NCI-H526 (cell line): ENCODE data around the gene MS4A12.
A peak's percentile ranks its signal among the peaks of the same experiment; 100 is the strongest.
"Not testable (repeated sequence)": the region's sequence is repeated elsewhere in the genome, so short reads cannot be mapped to it uniquely, and the experiment has no call there.

Experiments
- DNase-seq, 2 experiments: peaks; one replicate each; lab custom pipeline; 2025; lab: John Stamatoyannopoulos, UW

Gene MS4A12, protein sequence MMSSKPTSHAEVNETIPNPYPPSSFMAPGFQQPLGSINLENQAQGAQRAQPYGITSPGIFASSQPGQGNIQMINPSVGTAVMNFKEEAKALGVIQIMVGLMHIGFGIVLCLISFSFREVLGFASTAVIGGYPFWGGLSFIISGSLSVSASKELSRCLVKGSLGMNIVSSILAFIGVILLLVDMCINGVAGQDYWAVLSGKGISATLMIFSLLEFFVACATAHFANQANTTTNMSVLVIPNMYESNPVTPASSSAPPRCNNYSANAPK

DNA sequence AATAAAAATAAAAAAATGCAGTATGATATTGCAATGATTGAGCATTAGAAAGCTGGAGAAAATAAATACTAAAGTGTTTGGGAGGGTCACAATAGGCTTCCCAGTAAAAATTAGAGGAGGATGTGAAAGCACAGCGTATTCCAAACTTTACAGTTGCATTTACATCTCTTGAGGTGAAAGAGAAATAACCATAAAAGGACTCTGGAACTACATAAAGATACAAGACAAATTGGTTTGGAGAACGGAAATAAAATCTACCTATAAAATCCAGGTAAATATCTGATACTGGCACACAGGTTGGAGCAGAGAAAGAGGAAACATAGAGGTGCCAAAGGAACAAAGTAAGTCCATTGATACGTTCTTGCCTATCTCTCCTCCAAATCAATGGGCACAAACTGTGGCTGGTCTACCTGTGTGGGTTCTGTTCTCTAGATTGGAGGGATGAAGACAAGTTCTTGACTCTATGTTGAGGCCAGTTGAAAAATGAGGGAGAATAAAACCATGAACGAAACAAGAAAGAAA lies at the start of gene MS4A12:
Gene MS4A12 (plus strand): TSS at position 291 of the 522 bp plus-strand sequence. CDS start 4,541 bp downstream, outside the sequence.
- no peak for DNase-seq

DNA sequence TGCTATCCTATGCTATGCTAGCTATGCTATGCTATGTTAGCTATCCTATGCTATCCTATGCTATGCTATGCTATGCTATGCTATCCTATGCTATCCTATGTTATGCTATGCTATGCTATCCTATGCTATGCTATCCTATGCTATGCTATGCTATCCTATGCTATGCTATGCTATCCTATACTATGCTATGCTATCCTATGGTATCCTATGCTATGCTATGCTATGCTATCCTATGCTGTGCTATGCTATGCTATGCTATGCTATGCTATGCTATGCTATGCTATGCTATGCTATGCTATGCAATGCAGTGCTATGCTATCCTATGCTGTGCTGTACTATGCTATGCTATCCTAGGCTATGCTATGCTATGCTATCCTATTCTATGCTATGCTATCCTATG lies 45.5 kb upstream of the MS4A12 start:
- no peak for DNase-seq

DNA sequence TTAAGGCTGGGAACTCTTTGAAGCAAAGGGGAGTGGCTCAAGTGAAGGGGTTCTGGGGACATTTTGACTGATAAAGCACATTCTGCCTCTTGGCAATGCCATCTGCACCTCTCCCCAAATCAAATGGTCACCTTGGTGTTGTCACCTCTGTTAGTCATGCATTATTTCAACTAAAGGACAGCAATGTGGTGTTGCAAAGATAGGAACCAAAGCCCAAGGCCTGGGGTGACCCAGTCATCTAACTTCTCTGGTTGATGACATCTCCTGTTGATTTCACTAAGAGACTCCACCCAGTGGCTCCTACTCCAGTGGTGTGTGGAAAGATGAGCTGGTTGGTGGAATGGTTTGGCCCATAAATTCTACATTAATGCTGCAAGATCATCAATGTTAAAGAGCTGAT lies 44.7 kb upstream of the MS4A12 start:
- no peak for DNase-seq

DNA sequence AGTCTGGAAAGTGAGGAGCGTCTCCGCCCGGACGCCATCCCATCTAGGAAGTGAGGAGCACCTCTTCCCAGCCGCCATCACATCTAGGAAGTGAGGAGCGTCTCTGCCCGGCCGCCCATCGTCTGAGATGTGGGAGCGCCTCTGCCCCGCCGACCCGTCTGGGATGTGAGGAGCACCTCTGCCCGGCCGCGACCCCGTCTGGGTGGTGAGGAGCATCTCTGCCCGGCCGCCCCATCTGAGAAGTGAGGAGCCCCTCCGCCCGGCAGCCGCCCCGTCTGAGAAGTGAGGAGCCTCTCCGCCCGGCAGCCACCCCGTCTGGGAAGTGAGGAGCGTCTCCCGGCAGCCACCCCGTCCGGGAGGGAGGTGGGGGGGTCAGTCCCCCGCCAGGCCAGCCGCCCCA lies 41.4 kb upstream of the MS4A12 start:
- not testable (repeated sequence) for DNase-seq

DNA sequence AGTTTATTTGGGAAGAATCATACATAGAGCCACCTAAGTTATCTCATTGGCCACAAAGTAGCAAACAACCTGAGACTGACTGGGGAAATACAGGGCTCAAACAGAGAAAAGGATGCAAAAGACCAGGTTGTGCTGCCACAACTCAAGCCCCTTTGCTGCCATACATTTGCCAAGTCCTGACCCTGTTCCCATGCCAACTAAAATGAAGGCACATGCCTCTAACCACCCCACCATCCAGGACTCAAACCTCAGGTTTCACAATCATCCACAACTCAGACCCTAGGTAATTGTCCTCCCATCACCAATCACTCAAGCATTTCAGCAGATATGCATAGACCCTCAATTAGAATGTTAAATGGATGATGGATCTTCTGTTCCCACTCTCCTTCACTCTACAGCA lies 38.4 kb upstream of the MS4A12 start:
- no peak for DNase-seq

DNA sequence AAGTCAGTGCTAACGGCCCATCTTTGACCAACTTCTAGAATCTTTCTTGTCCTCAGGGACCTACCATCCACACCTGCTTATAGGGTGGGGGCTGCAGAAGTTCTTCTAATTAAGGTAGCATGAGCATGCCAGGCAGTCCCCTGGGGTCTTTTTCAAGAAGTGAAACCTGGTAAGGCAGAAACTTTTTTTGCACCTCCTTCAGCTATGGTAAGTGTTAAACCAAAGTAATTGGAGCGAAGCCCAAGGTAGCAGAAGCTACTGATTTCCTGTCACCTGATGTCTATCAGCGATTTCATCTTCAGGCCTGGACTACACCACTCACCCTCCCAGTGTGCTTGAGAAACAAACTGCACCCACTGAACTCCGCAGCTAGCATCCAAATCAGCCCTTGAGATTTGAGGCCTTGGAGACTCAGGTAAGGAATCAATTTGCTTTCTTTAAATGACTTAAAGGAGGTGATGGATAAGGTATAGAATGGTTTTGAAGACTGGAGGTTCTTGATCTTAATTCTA lies 37.0 kb upstream of the MS4A12 start, which contains the start of gene MS4A1:
Gene MS4A1 (plus strand): TSS at position 317 of the 512 bp plus-strand sequence. CDS start 6,528 bp downstream, outside the sequence.
- DNase-seq: no peak

DNA sequence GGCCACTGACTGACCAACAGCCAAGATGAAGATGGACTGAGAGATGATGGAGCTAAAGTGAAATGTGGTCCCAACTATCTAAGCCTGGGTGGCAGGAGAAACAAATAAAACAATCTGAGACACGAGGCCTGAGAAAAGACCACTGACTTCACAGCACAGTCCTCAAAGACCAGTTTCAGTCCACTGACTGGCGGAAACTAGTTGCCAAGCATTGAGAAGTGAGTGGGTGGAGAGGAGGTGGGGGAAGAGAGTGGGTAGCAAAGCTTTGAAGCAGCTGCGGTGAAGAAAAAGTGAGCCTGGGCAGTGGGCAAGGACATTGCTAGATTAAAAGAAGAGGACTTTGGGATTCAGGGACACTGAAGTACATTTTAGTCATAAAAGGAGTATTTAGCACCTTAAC lies 35.0 kb upstream of the MS4A12 start:
- no peak for DNase-seq

DNA sequence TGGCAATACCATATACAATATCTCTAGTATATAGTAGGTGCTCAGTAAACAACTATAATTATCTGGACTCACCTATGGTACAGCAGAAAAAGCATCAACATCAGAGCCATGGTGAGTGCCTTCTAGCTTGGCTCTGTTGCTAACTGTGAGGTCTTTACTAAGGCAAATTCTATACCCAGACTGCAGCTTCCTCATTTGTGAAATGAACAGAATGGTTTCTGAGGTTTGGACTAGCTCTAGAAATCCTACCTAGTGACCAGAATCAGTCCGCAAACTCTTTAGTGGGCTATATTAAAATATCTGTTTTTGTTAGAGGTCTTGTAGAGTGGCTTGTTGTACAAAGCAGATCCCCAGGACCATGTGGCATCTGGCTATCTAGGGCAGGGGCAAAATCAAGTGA lies 33.2 kb upstream of the MS4A12 start:
- DNase-seq: no peak

DNA sequence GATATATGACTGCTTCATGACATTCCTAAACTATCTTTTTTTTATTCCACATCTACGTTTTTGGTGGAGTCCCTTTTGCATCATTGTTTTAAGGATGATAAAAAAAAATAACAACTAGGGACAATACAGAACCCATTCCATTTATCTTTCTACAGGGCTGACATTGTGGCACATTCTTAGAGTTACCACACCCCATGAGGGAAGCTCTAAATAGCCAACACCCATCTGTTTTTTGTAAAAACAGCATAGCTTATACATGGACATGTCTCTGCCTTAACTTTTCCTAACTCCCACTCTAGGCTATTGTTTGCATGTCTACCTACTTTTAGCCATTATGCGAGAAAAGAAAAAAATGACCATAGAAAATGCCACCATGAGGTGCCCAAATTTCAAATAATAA lies 23.7 kb upstream of the MS4A12 start:
- DNase-seq: no peak

DNA sequence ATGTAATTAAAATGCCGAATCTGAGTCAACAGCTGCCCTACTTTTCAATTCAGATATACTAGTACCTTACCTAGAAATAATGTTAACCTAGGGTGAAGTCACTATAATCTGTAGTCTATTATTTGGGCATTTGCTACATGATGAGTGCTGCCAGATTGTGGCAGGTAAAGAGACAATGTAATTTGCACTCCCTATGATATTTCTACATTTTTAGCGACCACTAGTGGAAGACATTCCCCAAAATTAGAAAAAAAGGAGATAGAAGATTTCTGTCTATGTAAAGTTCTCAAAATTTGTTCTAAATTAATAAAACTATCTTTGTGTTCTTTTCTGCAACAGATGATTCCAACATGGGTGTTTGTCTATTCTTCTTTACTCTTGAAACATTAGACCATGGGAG lies 22.9 kb upstream of the MS4A12 start:
- no peak for DNase-seq

DNA sequence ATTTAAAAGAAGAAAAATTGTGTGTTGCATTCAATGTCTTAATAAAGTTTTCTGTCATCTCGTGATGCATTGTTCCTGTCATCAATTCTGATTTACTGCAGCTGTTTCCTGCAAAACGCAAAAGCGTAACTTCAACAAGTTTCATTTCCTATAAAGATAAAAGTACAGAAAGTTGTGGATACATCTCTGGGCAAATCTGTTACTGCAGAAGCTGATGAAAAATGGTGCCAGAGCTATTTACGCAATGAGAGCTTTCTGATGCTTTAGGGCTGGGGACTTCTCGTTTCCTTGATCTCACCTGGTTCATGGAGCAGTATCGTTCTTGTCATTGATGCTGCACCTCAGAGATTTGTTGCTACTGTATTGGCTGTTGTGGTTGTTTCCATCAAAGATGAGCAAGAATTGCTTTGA lies 15.5 kb upstream of the MS4A12 start:
- DNase-seq: no peak

DNA sequence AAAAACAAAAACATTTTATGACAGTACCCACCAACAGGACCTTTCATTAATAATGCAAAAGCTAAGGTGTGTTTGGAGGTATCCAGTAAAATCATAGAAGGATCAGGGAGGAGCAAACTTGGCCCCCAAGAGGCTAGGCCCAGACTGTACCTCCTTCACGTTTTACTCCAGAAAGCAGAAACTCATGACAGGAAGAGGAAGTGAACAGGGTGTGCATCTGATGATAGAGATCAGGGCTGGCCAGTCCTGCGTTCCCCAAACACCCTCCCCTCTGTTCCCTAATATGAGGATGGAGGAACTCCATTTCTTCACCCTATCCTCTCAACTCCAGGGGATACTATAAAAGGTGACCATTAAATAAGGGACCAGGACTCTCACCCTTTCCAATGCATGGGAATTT lies 10.2 kb upstream of the MS4A12 start:
- DNase-seq: no peak

DNA sequence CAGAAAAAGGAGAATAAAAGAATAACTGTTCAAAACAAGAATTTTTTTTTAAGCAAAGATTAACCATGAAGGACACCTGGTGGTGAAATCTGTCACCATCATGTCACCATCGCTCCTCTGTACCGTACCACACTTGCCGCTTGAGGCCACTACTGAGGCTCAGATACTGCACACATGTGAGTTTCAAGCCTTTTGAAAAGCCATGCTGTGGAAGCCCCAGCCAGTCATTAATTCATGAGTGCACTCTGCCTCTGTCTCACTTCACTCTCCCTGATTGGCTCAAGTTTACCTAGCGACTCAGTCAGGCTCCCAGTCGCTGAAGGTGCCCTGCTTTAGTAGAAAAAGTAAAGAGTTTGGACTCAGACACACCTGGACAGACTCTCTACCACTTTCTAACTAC lies 6.6 kb upstream of the MS4A12 start:
- peak in 1 of 2 experiments; percentile 47 for DNase-seq

DNA sequence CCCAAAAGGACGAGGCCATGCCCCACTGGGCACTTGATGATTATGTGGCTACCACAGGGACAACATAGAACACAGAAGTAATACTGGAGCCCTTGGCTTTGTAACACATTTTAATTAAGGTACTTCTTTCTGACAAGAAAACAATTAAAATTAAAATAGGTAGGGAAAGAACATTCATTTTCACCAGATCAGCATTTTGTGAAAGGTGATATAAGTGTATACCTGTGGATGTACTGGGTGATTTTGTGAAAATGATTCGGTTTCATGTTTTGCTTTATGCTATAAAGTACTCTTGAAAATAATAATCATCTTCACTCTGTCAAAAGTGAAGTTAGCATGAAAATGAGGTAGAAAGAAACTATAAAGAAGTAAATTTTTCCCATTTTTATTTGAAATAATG lies 876 bp downstream of the MS4A12 start:
- no peak for DNase-seq

DNA sequence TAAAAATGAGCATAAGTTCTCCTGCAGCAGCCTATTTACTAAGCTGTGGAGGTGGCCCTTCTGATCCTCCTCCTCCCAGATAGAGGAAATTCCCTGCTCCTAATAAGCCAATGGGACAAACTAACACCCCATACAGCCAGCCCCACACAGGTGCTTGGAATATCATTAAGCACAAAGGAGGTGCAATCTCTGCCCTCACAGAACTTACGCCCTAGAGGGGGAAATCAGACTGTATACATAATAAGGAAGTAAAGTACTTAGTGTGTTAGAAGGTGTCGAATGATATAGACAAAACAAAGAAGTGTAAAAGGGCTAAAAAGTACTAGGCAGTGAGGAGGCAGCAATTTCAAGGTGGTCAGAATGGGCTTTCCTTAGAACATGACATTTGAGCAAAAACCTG lies 5.8 kb downstream of the MS4A12 start:
- DNase-seq: no peak

DNA sequence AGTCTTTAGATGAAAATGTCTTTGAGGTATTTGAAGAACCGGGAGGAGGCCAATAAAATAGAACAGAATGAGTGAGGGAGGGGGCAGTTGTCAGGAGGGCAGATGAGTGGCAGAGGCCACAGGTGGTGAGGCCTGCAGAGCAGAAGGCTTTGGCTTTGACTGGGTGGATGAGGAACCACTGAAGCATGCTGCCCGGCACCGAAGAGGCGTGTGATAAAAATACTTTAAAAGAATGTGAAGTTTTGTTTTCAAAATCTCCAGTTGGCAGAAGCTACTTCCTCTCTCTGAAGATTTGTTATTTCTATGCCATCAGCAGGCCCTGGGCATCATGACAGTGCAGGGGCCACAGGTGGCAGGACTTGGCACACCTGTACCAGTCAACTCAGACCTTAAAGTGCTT lies 6.3 kb downstream of the MS4A12 start:
- DNase-seq: no peak

DNA sequence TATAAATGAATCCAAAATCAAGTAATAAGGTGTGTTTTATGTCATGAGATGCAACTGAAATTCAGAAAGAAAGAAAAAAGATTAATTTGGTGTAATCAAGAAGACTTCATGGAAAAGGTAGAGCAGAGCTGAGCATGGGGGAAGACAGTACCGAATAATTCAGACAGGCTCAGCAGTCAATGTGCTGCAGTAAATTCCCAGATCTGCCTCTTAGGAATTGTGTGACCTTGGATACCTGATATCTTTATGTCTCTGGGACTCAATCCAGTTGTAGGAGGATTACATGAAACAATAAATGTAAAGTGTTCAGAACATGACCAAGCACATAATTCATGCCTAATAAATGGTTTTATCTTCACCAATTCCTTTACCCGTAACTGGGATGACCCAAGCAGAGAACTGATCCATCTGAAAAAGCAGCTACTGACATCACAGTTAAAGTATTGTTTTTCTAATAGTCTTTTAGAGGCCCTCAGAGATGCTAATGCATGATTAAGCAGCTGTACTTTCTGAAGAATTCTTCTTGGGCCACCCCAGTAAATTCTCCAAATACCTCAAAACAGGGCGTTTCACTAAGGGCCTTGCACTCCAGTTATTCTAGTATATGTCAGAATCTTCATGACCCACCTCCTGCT lies 7.8 kb downstream of the MS4A12 start:
- DNase-seq: no peak

DNA sequence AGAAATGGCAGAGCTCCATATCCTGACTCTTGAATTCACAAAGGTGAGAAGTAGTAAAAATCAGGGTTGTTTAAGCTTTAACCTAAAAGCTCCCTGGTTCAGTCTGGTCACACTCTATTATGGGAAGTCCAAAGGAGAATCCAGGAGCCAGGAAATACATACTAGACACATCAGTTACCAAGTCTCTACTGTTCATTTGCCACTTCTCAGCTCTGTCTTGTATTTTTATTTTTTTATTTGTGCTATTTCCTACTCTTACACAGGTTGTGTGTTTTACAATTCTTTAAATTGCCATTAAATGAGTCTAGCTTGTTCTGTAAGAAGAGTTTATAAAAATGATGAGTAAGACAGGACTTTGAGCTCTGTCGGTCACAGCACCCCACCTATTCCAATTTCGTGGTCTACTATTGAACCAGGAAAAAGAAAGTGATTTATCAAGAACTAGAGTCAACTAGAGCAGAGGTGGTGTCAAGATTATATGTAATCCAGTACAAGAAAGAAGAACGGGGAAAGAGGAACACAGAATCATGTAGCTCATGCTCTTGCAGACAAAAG lies 9.7 kb downstream of the MS4A12 start:
- DNase-seq: no peak

DNA sequence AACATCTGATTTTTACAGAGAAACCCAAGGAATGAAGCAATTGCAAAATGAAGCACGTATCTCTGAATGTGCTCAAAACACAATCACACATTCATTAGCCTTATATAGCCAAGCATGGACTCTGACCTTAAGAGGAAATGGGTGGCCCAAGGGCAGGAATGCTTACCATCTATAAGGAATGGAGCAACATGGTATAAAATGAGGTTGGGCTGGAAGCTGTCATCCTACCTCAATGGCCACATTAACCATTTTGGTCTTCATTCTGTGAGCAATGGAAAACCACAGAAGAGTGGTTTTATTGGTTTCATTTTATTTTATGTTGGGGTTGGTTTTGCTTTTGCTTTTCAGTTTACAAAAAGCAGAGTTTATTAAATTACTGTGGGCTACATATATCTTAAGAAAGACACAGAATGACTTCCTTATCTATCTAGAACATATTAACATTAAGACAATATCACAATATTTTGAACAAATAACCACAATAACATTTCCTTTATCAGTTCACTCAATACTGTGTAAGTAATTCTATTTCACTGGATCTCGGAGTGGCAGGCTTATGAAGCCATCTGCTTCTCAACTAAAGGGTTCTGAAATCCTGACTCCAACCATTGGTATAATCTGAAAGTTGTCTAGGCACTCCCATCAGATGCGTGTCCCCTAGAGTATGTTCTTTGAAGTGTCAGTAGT lies 11.8 kb downstream of the MS4A12 start:
- no peak for DNase-seq

DNA sequence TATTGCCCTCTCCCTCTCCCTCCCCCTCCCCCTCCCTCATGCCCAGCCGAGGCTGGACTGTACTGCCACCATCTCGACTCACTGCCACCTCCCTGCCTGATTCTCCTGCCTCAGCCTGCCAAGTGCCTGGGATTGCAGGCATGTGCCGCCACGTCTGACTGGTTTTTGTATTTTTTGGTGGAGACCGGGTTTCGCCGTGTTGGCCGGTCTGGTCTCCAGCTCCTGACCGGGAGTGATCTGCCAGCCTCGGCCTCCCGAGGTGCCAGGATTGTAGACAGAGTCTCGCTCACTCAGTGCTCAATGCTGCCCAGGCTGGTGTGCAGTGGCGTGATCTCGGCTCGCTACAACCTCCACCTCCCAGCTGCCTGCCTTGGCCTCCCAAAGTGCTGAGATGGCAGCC lies 17.0 kb downstream of the MS4A12 start:
- not testable (repeated sequence) for DNase-seq

DNA sequence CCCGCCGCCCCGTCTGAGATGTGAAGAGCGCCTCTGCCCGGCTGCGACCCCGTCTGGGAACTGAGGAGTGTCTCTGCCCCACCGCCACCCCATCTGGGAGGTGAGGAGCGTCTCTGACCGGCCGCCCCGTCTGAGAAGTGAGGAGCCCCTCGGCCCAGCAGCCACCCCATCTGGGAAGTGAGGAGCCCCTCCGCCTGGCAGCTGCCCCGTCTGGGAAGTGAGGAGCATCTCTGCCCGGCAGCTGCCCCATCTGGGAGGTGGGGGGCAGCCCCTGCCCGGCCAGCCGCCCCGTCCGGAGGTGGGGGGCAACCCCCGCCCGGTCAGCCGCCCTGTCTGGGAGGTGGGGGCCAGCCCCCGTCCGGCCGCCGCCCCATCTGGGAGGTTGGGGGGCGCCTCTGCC lies 17.6 kb downstream of the MS4A12 start:
- DNase-seq: not testable (repeated sequence)

DNA sequence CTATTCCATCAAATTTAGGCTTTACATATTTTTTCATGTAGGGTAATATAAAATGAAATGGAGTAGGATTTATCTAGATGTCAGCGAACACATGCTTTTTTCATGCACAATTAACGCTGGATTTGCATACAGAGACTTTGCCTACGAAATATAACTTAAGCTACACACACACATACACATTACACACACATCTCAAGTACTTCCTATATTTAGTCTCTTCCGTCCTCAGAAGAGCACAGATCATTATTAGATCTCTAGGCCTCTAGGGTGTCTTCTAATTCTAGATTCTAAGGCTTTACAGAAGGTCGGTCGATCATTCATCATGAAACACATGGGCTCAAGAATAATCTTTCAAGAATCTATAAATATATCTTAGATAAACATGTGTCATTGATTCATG lies 18.8 kb downstream of the MS4A12 start:
- peak in 1 of 2 experiments; percentile 2 for DNase-seq
